Muscle of leg (tissue), 11 donors: ENCODE data around the gene TDRD10. TPM values are rescaled to one million over a fixed set of nuclear protein-coding genes. Genes with fewer than 3 reads are reported as not detected.
A peak's percentile ranks its signal among the peaks of the same experiment; 100 is the strongest.
"Not testable (repeated sequence)": the region's sequence is repeated elsewhere in the genome, so short reads cannot be mapped to it uniquely, and the experiment has no call there.

ENCODE experiments used
- DNase-seq: peaks from one replicate; pipeline ENCODE4 v3.0.0; 2013
- H3K27ac ChIP-seq: one replicate; pipeline ENCODE4 v1.5.1; 2013; ENCODE audit warnings: mild to moderate bottlenecking, low read length, control low read depth
- H3K27me3 ChIP-seq: one replicate; pipeline ENCODE4 v1.6.1; 2013; ENCODE audit warnings: low read length; ENCODE audit not compliant: control insufficient read depth, insufficient read depth
- H3K36me3 ChIP-seq: one replicate; pipeline ENCODE4 v1.6.1; 2013; ENCODE audit warnings: low read length; ENCODE audit not compliant: control insufficient read depth, insufficient read depth
- H3K4me1 ChIP-seq: one replicate; pipeline ENCODE4 v1.6.1; 2013; ENCODE audit warnings: low read length; ENCODE audit not compliant: control insufficient read depth, insufficient read depth
- H3K4me3 ChIP-seq: one replicate; pipeline ENCODE4 v1.5.1; 2013; ENCODE audit warnings: low read length, control low read depth
- H3K9me3 ChIP-seq: replicated peaks from 2 replicates; pipeline ENCODE4 v1.6.1; 2013; ENCODE audit warnings: low read depth, low read length; ENCODE audit not compliant: control insufficient read depth
- WGBS: methylation state at CpG from one replicate; pipeline ENCODE4 v1.1.5; 2013; ENCODE audit warnings: missing lambda C conversion rate; ENCODE audit not compliant: insufficient coverage; 5-methylcytosine and 5-hydroxymethylcytosine counted together
- polyA plus RNA-seq, 8 donors: library from polyadenylated mRNA; unstranded; fragments of 120-200 nt; gene quantifications; one replicate each; pipeline versions ENCODE4 v1.2.1 to v1.2.3, GENCODE V29; 2013; ENCODE audit warnings: inconsistent platforms in 1 of 8, low replicate concordance in 1 of 8; ENCODE audit not compliant: insufficient read length in 8 of 8, insufficient read depth in 1 of 8
- total RNA-seq: library from RNA; stranded (reverse); fragments of 120-200 nt; gene quantifications from one replicate; pipeline ENCODE4 v1.2.4, GENCODE V29; 2013

The TDRD10 gene
- total and polyA plus RNA-seq, 9 donors = 0.98 to 3.7 (median 1.5) TPM

- H3K4me3 ChIP-seq = no peak overlapping the region
- H3K27ac ChIP-seq = no peak overlapping the region
- DNase-seq = peak; percentile 92
- H3K27me3 ChIP-seq = no peaks in the 10 kb centered on the region
- H3K9me3 ChIP-seq = no peaks in the 10 kb centered on the region
- WGBS = 7% methylated on average over 2 of the region's 9 CpGs
- H3K4me1 ChIP-seq = peaks cover 2% of the 10 kb centered on the region
- H3K36me3 ChIP-seq = no peaks in the 10 kb centered on the region
Measured at GRCh38 chr1:154479764-154480421, 22.1 kb upstream of the TDRD10 start.

DNA sequence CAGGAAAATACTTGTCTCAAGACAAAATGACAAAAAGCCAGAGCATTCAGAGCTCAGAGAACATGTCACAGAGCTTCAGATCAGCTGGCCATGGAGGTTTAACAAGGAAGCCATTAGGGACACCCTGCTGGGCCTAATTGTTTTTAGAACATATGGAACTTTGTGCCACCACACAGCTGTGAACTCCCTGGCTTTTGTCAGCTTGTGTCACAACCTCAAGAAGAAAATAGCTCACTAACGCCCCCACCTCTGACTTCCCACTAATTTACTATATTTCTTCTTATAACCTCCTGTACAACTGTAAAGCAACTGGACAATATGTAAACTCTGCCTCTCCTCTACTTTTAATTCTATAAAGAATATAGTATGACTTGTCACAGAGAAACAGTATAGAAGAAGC lies 21.0 kb upstream of the TDRD10 start:
- H3K4me3 ChIP-seq = no peak overlapping the region
- H3K27me3 ChIP-seq = no peaks in the 10 kb centered on the region
- no peaks in the 10 kb centered on the region for H3K36me3 ChIP-seq
- H3K9me3 ChIP-seq = no peaks in the 10 kb centered on the region
- no peak for DNase-seq
- no peak overlapping the region for H3K27ac ChIP-seq
- peaks cover 2% of the 10 kb centered on the region for H3K4me1 ChIP-seq
- no CpG with 5 or more reads among the region's 1 CpG for WGBS

DNA sequence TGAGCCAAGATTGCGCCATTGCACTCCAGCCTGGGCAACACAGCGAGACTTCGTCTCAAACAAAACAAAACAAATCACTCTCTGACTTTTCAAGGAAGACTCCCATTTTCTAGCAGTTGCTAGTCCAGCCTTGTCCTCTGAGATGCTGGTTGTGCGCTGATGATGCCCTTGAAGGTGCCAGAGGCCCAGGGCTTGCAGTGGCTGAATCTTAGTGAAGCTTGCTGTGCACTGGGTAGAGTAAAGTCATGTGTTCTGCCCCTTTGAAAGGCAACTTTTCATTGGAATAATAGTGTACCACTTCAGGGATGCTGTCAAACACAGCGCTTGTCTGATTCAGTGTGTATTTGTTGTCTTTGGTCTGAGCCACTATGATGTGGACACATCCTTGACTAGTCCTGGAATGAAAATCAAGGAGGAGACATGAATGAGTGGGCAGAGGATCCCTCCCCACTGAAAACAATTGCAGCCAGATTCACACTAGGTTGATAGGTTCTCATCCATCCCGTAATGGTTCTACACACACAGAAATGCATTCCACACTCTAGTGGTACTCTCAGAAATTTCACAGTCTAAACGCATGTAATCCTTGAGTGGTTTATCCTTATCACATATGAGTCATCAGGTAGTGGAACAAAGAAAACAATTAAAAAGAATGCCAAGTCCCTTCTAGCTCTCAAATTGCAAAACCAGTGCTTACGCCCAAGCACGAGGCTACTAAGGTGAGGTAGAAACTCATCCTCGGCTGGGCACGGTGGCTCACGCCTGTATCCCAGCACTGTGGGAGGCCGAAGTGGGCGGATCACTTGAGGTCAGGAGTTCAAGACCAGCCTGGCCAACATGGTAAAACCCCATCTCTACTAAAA lies 17.8 kb upstream of the TDRD10 start:
- no peak overlapping the region for H3K4me3 ChIP-seq
- peaks cover 4% of the 10 kb centered on the region for H3K27me3 ChIP-seq
- no peaks in the 10 kb centered on the region for H3K36me3 ChIP-seq
- no peak for DNase-seq
- peaks cover 12% of the 10 kb centered on the region for H3K4me1 ChIP-seq
- H3K9me3 ChIP-seq = no peaks in the 10 kb centered on the region
- WGBS = 95% methylated on average over 8 of the region's 14 CpGs
- peak overlapping the region; percentile 54 for H3K27ac ChIP-seq

- peak; percentile 85 for DNase-seq
- Histone ChIP-seq H3K4me1 (peaks cover 11% of the 10 kb centered on the region), H3K27ac (peak overlapping the region; percentile 54), H3K27me3 (peaks cover 5% of the 10 kb centered on the region), H3K9me3 (no peaks in the 10 kb centered on the region), H3K4me3 (no peak overlapping the region), H3K36me3 (no peaks in the 10 kb centered on the region)
- 31% methylated on average over 2 of the region's 5 CpGs for WGBS
Measured at GRCh38 chr1:154485106-154485505, 16.9 kb upstream of the TDRD10 start.

GRCh38 chr1:154485910-154486496 lies 16.0 kb upstream of the TDRD10 start:
- H3K36me3 ChIP-seq = no peaks in the 10 kb centered on the region
- no peaks in the 10 kb centered on the region for H3K9me3 ChIP-seq
- DNase-seq = no peak
- H3K27ac ChIP-seq = peak overlapping the region; percentile 54
- H3K27me3 ChIP-seq = peaks cover 5% of the 10 kb centered on the region
- 49% methylated on average over 5 of the region's 7 CpGs for WGBS
- no peak overlapping the region for H3K4me3 ChIP-seq
- H3K4me1 ChIP-seq = peaks cover 11% of the 10 kb centered on the region

GRCh38 chr1:154486756-154487155 lies 15.3 kb upstream of the TDRD10 start:
- H3K27me3 ChIP-seq, H3K4me3 ChIP-seq, DNase-seq, H3K9me3 ChIP-seq, H3K36me3 ChIP-seq: not testable (repeated sequence)
- H3K4me1 ChIP-seq = peaks cover 15% of the 10 kb centered on the region
- peak overlapping the region; percentile 54 for H3K27ac ChIP-seq
- 64% methylated on average over 3 of the region's 5 CpGs for WGBS

- Histone ChIP-seq H3K27ac (no peak overlapping the region), H3K4me1 (peaks cover 15% of the 10 kb centered on the region), H3K9me3 (no peaks in the 10 kb centered on the region), H3K27me3 (peaks cover 19% of the 10 kb centered on the region), H3K4me3 (no peak overlapping the region), H3K36me3 (no peaks in the 10 kb centered on the region)
- WGBS = 31% methylated on average over 16 of the region's 20 CpGs
- DNase-seq = no peak
Measured at GRCh38 chr1:154488922-154489321, 13.1 kb upstream of the TDRD10 start.

DNA sequence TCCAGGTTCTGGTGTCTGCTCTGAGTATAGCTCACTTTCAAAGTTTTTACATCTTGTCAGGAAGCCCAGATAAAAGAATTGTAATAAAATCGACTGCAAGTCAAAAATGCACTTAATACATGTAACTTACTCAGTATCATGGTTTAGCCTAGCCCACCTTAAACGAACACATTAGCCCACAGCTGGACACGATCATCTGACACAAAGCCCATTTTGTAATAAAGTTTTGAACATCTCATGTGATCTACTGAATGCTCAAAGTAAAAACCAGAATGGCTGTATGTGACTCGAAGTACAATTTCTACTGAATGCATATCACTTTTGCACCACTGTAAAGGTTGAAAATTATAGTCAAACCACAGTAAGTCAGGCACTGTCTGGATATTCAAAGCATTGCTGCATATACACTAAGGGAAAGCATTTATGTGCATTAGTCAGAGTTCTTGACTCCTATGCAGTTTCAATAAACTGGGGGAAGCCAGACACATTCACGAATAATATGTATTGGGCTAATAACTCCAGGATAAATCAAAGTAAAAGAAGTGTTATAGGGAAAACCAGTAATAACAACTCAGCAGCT lies 12.2 kb upstream of the TDRD10 start:
- no peak overlapping the region for H3K27ac ChIP-seq
- H3K27me3 ChIP-seq = peaks cover 19% of the 10 kb centered on the region
- WGBS = no CpG with 5 or more reads among the region's 5 CpGs
- H3K4me3 ChIP-seq = no peak overlapping the region
- no peaks in the 10 kb centered on the region for H3K36me3 ChIP-seq
- DNase-seq = no peak
- no peaks in the 10 kb centered on the region for H3K9me3 ChIP-seq
- peaks cover 15% of the 10 kb centered on the region for H3K4me1 ChIP-seq

DNA sequence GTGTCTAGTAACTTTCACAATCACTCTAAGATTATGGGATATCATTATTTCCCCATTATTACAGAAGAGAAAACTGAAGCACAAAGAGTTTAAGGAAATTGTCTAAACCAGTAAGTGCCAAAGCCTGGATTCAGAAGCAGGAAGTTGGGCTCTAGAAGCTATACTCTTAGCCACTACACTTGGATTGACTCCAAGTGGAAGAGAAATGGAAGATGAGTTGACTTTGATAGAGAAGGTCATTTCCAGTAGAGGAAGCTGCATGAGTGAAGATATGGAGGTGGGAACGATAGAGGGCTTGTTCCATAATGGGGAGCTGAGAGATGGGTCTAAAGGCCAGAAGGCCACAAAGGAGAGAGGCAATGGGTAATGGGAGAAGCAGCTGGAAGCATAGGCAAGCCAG lies 11.7 kb upstream of the TDRD10 start:
- Histone ChIP-seq H3K36me3 (no peaks in the 10 kb centered on the region), H3K9me3 (no peaks in the 10 kb centered on the region), H3K27ac (no peak overlapping the region), H3K27me3 (peaks cover 20% of the 10 kb centered on the region), H3K4me1 (peaks cover 15% of the 10 kb centered on the region), H3K4me3 (no peak overlapping the region)
- WGBS = 60% methylated on average over 1 of the region's 1 CpG
- DNase-seq = peak; percentile 43

DNA sequence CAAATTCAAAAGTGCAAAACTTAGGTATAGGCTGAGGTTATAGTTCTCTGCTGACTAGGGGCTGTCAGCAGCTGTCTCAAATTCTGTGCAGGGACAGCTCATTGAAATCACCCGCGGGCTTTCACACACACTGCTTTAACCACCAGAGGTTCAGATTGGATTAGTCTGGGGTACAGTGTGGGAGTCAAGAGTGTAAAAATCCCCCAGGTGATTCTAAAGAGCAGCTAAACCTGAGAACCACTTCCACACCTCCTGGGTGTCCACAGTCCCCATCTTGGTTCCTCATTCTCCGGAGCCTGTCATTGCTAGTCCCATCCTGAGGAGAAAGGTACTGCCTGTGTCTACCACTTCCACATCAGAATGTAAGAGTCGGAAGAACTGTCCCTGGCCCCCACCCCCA lies 9.9 kb upstream of the TDRD10 start:
- H3K27ac ChIP-seq = peak overlapping the region; percentile 48
- H3K27me3 ChIP-seq = peaks cover 30% of the 10 kb centered on the region
- no peak for DNase-seq
- H3K9me3 ChIP-seq = no peaks in the 10 kb centered on the region
- peaks cover 12% of the 10 kb centered on the region for H3K4me1 ChIP-seq
- H3K36me3 ChIP-seq = no peaks in the 10 kb centered on the region
- no peak overlapping the region for H3K4me3 ChIP-seq
- no CpG with 5 or more reads among the region's 4 CpGs for WGBS
